SH-SY5Y (cell line): Measurements from ENCODE around the gene SPEF1.

Experiments used
- GATA2 ChIP-seq: IDR thresholded peaks from 2 replicates; pipeline ENCODE4 v1.6.1; 2011; ENCODE audit warnings: mild to moderate bottlenecking, low read depth, low read length
- GATA3 ChIP-seq: IDR thresholded peaks from 2 replicates; pipeline ENCODE4 v1.6.1; 2011; ENCODE audit warnings: low read depth, mild to moderate bottlenecking, low read length, moderate library complexity

DNA sequence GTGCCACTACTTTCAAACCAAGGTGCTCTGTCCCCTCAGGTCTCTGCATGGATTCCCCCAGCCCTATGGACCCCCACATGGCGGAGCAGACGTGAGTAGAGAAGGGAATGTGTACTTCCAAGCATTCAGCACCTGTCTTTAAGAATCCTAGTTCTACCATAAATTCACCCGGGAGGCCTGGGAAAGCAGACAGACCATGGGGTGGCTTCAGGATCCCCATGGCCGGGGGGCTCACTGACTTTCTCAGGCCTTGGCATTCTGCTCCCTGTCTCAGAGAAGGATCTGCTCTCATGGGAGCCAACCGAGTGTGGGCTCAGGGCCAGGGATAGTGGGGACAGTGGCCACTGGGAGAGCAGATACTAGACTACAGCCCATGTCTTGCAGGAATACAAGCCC is 17.1 kb upstream of the SPEF1 start:
- TF ChIP-seq GATA3 (no peak), GATA2 (no peak)
